ENCODE results near the gene CLASP1. TPM values are rescaled to one million over a fixed set of nuclear protein-coding genes. Genes with fewer than 3 reads are reported as not detected.

The CLASP1 gene
- polyA plus RNA-seq, 1 experiment = 12.8 TPM

GRCh38 chr2:121532347-121532766 is 116.9 kb downstream of the CLASP1 start:
- H3K4me3 ChIP-seq (ENCODE audit: low read depth, low read length) = no peak overlapping the region
- no peaks in the 10 kb centered on the region; the same call in 1 of the 2 replicates for H3K9me3 ChIP-seq (ENCODE audit: control insufficient read depth, insufficient read depth, low read length)
- no peaks in the 10 kb centered on the region for H3K27me3 ChIP-seq (ENCODE audit: control insufficient read depth, insufficient read depth, low read length)
- ChIA-PET POLR2A (interaction anchor here (0.6 to 3.5 kb wide), 6 partner anchors 117 to 205 kb away, joined by 3 to 79 read pairs (median 20); partner anchors contain the start of genes CLASP1 and NIFK), CTCF (interaction anchor here (0.9 to 1.6 kb wide), 8 partner anchors 119 to 216 kb away, joined by 3 to 8 read pairs (median 4); no protein-coding TSS in a partner anchor)
- TF ChIP-seq CTCF (IDR thresholded peaks at IDR 0.05; ENCODE audit: low read depth, low read length) = no peak
- peak; percentile 23 for DNase-seq (ENCODE audit: low read depth, low spot score)
- H3K27ac ChIP-seq (ENCODE audit: low read depth, low read length) = no peak overlapping the region

- CTCF ChIA-PET = interaction anchor here (0.6 to 1.9 kb wide), 25 partner anchors 10 to 402 kb away, joined by 3 to 16 read pairs (median 4); partner anchors contain the start of gene NIFK
- H3K4me3 ChIP-seq (ENCODE audit: low read depth, low read length) = peak overlapping the region; percentile 80
- POLR2A ChIA-PET = interaction anchor here (0.7 to 3.5 kb wide), 38 partner anchors 9 to 1278 kb away, joined by 3 to 79 read pairs (median 6); partner anchors contain the start of genes CLASP1, NIFK and RALB
- no peaks in the 10 kb centered on the region for H3K27me3 ChIP-seq (ENCODE audit: control insufficient read depth, insufficient read depth, low read length)
- H3K27ac ChIP-seq (ENCODE audit: low read depth, low read length) = peak overlapping the region; percentile 100
- peak; percentile 24 for DNase-seq (ENCODE audit: low read depth, low spot score)
- TF ChIP-seq CTCF (IDR thresholded peaks at IDR 0.05; ENCODE audit: low read depth, low read length) = no peak
- no peaks in the 10 kb centered on the region; the same call in 1 of the 2 replicates for H3K9me3 ChIP-seq (ENCODE audit: control insufficient read depth, insufficient read depth, low read length)
These were observed 119.0 kb downstream of the CLASP1 start for GRCh38 chr2:121530212-121530705.

GRCh38 chr2:121529439-121530211 is 119.6 kb downstream of the CLASP1 start:
- peak overlapping the region; percentile 100 for H3K27ac ChIP-seq (ENCODE audit: low read depth, low read length)
- H3K4me3 ChIP-seq (ENCODE audit: low read depth, low read length) = peak overlapping the region; percentile 80
- TF ChIP-seq CTCF (IDR thresholded peaks at IDR 0.05; ENCODE audit: low read depth, low read length) = no peak
- H3K27me3 ChIP-seq (ENCODE audit: control insufficient read depth, insufficient read depth, low read length) = no peaks in the 10 kb centered on the region
- ChIA-PET CTCF (interaction anchor here (1.0 to 1.9 kb wide), 7 partner anchors 17 to 401 kb away, joined by 3 to 10 read pairs (median 5); no protein-coding TSS in a partner anchor), POLR2A (interaction anchor here (1.1 to 3.5 kb wide), 20 partner anchors 8 to 454 kb away, joined by 3 to 79 read pairs (median 7); partner anchors contain the start of gene CLASP1)
- H3K9me3 ChIP-seq (ENCODE audit: control insufficient read depth, insufficient read depth, low read length) = no peaks in the 10 kb centered on the region; the same call in 1 of the 2 replicates
- DNase-seq (ENCODE audit: low read depth, low spot score) = peak; percentile 20

- CTCF ChIA-PET = no interaction called here
- H3K9me3 ChIP-seq (ENCODE audit: control insufficient read depth, insufficient read depth, low read length) = no peaks in the 10 kb centered on the region; the same call in 1 of the 2 replicates
- H3K27me3 ChIP-seq (ENCODE audit: control insufficient read depth, insufficient read depth, low read length) = no peaks in the 10 kb centered on the region
- DNase-seq (ENCODE audit: low read depth, low spot score) = no peak
- POLR2A ChIA-PET = no interaction called here
- TF ChIP-seq CTCF (IDR thresholded peaks at IDR 0.05; ENCODE audit: low read depth, low read length) = no peak
- H3K4me3 ChIP-seq (ENCODE audit: low read depth, low read length) = no peak overlapping the region
- no peak overlapping the region for H3K27ac ChIP-seq (ENCODE audit: low read depth, low read length)
These were observed 122.1 kb downstream of the CLASP1 start for GRCh38 chr2:121527009-121527682.
